NB4 (cell line): Measurements from ENCODE around the gene PAK1.

ENCODE experiments used
- MYC ChIP-seq: IDR thresholded peaks from 2 replicates; pipeline ENCODE4 v1.6.1; 2011; ENCODE audit warnings: low read depth, low read length
- POLR2A ChIP-seq: IDR thresholded peaks from 2 replicates; pipeline ENCODE4 v1.6.1; 2011; ENCODE audit warnings: mild to moderate bottlenecking; ENCODE audit not compliant: insufficient read length; ENCODE audit errors: extremely low read depth
- TF ChIP-seq, protein P1 (sequence below): IDR thresholded peaks from one replicate; pipeline ENCODE4 v1.5.1; 2012; ENCODE audit warnings: low read depth, low read length
- TF ChIP-seq, protein P2 (sequence below): IDR thresholded peaks from 2 replicates; pipeline ENCODE4 v1.6.1; 2011; ENCODE audit warnings: low read depth, low read length

DNA sequence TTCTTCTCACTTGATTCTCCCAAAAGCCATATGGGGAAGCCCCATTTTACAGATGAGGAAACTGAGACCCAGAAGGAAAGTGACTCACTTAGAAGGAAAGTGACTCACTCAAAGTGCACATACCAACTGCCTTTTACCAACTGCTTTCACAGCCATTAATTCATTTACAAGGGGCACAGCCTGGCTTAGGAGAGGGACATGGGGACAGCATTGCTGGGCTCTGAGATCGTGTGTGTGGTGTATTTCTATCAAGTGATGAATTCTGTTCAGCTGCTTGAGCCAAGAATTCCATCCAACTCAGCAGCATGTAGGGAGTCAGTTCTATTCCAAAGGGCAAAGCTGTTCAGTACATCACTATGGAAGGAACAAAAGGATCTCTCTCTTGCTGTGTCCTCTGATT is 23.5 kb upstream of the PAK1 start:
- TF ChIP-seq, protein P1, sequence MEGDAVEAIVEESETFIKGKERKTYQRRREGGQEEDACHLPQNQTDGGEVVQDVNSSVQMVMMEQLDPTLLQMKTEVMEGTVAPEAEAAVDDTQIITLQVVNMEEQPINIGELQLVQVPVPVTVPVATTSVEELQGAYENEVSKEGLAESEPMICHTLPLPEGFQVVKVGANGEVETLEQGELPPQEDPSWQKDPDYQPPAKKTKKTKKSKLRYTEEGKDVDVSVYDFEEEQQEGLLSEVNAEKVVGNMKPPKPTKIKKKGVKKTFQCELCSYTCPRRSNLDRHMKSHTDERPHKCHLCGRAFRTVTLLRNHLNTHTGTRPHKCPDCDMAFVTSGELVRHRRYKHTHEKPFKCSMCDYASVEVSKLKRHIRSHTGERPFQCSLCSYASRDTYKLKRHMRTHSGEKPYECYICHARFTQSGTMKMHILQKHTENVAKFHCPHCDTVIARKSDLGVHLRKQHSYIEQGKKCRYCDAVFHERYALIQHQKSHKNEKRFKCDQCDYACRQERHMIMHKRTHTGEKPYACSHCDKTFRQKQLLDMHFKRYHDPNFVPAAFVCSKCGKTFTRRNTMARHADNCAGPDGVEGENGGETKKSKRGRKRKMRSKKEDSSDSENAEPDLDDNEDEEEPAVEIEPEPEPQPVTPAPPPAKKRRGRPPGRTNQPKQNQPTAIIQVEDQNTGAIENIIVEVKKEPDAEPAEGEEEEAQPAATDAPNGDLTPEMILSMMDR: no peak
- TF ChIP-seq POLR2A: no peak
- TF ChIP-seq MYC: no peak
- TF ChIP-seq, protein P2, sequence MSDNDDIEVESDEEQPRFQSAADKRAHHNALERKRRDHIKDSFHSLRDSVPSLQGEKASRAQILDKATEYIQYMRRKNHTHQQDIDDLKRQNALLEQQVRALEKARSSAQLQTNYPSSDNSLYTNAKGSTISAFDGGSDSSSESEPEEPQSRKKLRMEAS: no peak
